HG02610 (cell line): ENCODE measurements around the gene ARRDC2.

Experiments
- ATAC-seq: cut with Tn5 transposase; IDR thresholded peaks from one replicate; pipeline ENCODE4 v1.9.1; 2021; ENCODE audit warnings: mild to moderate bottlenecking, moderate library complexity; ENCODE audit not compliant: unreplicated experiment

The ARRDC2 gene

DNA sequence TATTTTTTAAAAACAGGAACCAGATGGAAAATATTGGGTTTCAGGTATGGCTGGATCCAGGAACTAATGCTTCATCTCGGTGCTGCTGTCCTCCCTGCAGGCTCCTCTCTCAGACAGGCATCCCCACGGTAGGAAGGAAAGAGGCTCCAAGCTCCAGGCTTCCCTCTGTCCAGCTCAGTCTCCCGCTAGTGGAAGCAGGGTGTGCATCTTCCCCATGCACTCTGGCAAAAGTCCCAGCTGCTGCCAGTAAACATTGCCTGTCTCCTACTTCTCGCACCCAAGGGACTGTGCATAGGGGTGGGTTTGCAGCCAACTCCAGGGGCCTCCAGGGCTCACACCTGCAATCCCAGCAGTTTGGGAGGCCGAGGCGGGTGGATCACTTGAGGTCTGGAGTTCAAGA lies 49.6 kb downstream of the ARRDC2 start:
- no peak for ATAC-seq

DNA sequence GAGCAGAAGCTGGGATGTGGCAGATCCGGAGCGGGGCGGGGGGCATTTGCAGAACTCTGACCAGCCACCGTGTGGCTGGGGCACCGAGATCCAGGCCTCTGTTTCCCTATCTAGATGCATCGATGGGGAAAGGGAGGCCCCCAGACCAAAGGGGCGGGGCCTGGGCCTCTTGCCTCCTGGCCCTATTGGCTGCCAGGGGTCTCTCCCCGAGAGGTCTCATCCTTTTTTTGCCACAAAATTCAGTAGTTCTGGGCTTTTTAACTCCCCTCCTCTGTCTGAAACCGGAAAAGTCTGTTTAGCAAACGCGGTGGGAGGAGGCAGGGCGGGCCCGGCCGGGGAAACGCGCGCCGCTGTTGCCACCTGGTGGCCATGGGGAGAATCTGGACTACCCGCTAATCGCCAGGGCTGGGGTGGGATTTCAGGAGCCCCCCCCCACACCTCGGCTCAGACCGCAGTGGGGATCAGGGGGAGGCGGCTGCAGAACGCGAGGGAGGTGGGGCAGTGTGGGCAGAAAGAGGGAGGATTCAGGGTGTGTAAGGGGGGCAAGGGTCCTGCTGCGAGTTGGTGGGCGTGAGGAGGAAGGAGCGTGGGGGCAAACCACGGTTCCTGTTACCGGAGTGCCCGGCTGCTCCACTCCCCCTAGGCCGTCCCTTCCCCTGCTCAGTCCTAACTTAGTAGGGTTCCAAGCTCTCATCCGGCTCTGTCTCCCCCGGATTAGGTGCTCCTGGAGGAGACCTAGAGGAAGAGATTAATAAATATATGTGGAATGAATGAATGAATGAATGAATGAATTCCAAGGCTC lies 50.4 kb downstream of the ARRDC2 start:
- peak; percentile 55 for ATAC-seq

DNA sequence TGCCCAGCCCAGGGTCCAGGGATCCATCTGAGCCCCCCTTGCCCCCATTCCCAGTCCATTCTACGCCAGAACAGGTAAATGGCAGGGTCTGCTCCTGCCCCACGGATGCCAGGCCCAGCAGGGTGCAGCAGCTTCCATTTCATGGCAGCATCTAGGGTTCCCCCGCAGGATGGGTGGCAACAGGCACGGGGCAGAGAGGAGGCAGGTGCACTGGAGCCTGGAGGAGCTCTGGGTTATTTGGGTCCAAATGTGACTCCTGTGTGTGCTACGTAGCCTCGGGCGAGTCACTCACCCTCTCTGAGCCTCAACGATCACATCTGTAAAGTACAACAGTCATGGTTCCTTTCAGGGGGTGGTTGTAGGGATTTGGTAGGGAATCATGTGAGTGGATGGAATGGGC lies 51.3 kb downstream of the ARRDC2 start:
- no peak for ATAC-seq

DNA sequence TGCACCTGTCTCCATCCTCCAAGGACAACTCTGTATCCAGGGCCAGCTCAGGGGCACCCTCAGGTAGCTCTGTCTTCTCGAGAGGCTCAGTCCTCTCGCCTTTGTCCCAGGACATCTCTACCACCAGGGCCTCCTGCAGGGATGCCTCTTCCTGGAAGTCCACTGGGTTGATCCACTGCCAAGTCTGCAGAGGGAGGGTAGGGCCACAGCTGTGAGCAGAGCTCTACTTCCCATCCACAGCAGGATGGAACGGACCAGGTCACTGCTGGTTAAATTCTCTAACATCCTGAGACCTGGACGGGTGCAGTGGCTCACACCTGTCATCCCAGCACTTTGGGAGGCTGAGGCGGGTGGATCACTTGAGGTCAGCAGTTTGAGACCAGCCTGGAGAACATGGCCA lies 51.9 kb downstream of the ARRDC2 start:
- no peak for ATAC-seq

DNA sequence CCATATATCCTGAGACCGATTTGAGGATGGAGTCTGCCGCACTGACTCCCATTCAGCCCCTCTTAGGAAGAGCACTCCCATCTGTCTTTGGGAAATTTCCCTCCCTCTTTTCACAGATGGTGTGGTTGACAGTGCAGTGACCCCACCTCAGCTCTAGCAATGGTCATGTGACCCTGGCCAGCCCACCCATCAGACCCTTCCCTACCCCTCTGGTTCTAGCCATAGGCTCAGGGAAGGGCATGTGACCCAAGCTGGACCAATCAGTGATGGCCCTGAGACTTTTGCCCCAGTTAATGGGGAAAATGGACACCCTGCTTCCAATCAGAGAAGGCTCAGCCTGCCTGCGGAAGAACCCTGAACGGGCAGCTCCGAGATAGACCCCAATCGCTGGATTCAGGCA lies 52.5 kb downstream of the ARRDC2 start:
- ATAC-seq: no peak

DNA sequence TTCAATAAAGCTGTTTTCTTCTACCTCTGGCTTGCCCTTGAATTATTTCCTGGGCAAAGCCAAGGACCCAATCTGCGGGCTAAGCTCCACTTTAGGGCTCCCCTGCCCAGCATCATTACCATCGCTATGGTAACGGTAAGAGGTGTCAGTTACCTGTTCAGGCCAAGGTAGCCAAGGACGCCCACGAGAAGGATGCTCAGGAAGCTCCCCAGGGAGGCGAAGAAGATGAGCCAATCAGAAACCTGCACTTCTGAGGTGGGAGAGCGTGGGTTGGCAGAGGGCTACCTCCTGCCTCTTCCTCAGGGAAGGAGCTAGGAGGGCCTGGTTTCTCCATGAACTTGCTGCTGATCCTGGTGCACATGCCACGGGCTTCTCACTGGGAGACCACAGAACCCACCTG lies 54.1 kb downstream of the ARRDC2 start:
- no peak for ATAC-seq

DNA sequence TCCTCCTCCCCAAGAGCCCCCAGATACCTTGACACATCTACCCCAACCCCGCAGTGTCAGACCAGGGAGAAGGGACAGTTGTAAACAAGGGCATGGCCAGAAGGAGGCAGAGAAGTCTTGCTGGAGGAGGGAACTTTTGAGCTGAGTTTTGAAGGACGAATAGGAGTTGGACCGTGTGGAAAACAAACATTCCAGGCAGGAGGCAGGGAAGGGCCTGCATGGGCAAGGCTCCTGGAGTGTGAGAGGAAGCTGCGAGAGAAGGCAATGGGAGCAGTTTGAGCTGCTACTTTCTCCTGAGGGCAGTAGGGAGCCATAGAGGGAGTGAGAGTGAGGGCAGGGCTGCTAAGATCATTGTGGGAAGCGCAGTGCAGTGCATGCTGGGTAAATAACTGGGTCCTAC lies 55.5 kb downstream of the ARRDC2 start:
- ATAC-seq: no peak
